Panc1 (cell line): ENCODE measurements around the gene RILPL2.

Experiments used
- POLR2AphosphoS5 ChIP-seq: IDR thresholded peaks from 2 replicates; pipeline ENCODE4 v1.6.1; 2012; ENCODE audit warnings: mild to moderate bottlenecking, low read depth, low read length, moderate library complexity
- SIN3A ChIP-seq: IDR thresholded peaks from 2 replicates; pipeline ENCODE4 v1.6.1; 2012; ENCODE audit warnings: low read depth, mild to moderate bottlenecking, low read length, moderate library complexity, borderline replicate concordance; ENCODE audit not compliant: insufficient read depth
- TF ChIP-seq, protein P1 (sequence below): fragments of 450-650 bp; IDR thresholded peaks from 2 replicates; pipeline ENCODE4 v1.5.1; 2017; ENCODE audit warnings: mild to moderate bottlenecking
- TF ChIP-seq, protein P2 (sequence below), 2 experiments: IDR thresholded peaks; 2 replicates each; pipeline ENCODE4 v1.6.1; 2011 to 2012; ENCODE audit warnings: low read depth in 2 of 2, control low read depth in 1 of 2, low read length in 1 of 2, mild to moderate bottlenecking in 1 of 2, moderate library complexity in 1 of 2; ENCODE audit not compliant: insufficient read depth in 1 of 2

- TF ChIP-seq, protein P1, sequence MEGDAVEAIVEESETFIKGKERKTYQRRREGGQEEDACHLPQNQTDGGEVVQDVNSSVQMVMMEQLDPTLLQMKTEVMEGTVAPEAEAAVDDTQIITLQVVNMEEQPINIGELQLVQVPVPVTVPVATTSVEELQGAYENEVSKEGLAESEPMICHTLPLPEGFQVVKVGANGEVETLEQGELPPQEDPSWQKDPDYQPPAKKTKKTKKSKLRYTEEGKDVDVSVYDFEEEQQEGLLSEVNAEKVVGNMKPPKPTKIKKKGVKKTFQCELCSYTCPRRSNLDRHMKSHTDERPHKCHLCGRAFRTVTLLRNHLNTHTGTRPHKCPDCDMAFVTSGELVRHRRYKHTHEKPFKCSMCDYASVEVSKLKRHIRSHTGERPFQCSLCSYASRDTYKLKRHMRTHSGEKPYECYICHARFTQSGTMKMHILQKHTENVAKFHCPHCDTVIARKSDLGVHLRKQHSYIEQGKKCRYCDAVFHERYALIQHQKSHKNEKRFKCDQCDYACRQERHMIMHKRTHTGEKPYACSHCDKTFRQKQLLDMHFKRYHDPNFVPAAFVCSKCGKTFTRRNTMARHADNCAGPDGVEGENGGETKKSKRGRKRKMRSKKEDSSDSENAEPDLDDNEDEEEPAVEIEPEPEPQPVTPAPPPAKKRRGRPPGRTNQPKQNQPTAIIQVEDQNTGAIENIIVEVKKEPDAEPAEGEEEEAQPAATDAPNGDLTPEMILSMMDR = no peak
- TF ChIP-seq POLR2AphosphoS5 = no peak
- TF ChIP-seq, protein P2, sequence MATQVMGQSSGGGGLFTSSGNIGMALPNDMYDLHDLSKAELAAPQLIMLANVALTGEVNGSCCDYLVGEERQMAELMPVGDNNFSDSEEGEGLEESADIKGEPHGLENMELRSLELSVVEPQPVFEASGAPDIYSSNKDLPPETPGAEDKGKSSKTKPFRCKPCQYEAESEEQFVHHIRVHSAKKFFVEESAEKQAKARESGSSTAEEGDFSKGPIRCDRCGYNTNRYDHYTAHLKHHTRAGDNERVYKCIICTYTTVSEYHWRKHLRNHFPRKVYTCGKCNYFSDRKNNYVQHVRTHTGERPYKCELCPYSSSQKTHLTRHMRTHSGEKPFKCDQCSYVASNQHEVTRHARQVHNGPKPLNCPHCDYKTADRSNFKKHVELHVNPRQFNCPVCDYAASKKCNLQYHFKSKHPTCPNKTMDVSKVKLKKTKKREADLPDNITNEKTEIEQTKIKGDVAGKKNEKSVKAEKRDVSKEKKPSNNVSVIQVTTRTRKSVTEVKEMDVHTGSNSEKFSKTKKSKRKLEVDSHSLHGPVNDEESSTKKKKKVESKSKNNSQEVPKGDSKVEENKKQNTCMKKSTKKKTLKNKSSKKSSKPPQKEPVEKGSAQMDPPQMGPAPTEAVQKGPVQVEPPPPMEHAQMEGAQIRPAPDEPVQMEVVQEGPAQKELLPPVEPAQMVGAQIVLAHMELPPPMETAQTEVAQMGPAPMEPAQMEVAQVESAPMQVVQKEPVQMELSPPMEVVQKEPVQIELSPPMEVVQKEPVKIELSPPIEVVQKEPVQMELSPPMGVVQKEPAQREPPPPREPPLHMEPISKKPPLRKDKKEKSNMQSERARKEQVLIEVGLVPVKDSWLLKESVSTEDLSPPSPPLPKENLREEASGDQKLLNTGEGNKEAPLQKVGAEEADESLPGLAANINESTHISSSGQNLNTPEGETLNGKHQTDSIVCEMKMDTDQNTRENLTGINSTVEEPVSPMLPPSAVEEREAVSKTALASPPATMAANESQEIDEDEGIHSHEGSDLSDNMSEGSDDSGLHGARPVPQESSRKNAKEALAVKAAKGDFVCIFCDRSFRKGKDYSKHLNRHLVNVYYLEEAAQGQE (IDR thresholded peaks at IDR 0.05; ENCODE audit: insufficient read depth in 1 of 2, low read depth in 2 of 2, low read length in 1 of 2) = no peak
- no peak for TF ChIP-seq SIN3A
Observed at GRCh38 chr12:123399255-123399617, 37.2 kb downstream of the RILPL2 start.
